GM18508 (cell line): ENCODE results near the gene TASP1.
"Not testable (repeated sequence)": the region's sequence is repeated elsewhere in the genome, so short reads cannot be mapped to it uniquely, and the experiment has no call there.

Experiments
- ATAC-seq: cut with Tn5 transposase; IDR thresholded peaks from one replicate; pipeline ENCODE4 v1.9.1; 2021; ENCODE audit warnings: moderate number of reproducible peaks; ENCODE audit not compliant: insufficient read depth, unreplicated experiment

TASP1 gene

GRCh38 chr20:13638496-13639149, at the start of gene TASP1:
TSS of gene TASP1 (minus strand) at chr20:13638932. CDS start at chr20:13630078, 8,854 bp downstream.
- peak; percentile 99 for ATAC-seq

DNA sequence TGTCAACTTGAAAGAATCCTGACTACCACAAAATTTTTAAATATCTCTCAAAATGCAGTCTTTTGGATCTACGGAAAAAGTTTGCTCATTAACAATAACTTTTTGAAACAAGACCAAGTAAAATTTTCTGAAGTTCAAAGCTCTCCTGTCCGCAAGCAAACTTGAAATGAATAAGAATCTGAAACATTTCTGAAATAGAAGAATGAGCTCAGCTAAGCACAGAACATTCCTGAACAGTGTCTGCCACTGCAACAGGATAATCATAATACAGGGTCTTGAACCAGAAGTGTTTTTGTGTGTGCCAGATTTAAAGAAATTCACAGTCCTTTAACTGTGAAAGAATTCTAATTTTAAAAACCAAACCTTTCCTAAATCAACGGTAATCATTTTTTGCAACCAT, 49.1 kb upstream of the TASP1 start:
- no peak for ATAC-seq

GRCh38 chr20:13685623-13686022, 46.9 kb upstream of the TASP1 start:
- ATAC-seq, result no peak

GRCh38 chr20:13684566-13685222, 46.0 kb upstream of the TASP1 start:
- ATAC-seq, result peak; percentile 51

GRCh38 chr20:13683833-13684232, 45.1 kb upstream of the TASP1 start:
- ATAC-seq, result no peak

DNA sequence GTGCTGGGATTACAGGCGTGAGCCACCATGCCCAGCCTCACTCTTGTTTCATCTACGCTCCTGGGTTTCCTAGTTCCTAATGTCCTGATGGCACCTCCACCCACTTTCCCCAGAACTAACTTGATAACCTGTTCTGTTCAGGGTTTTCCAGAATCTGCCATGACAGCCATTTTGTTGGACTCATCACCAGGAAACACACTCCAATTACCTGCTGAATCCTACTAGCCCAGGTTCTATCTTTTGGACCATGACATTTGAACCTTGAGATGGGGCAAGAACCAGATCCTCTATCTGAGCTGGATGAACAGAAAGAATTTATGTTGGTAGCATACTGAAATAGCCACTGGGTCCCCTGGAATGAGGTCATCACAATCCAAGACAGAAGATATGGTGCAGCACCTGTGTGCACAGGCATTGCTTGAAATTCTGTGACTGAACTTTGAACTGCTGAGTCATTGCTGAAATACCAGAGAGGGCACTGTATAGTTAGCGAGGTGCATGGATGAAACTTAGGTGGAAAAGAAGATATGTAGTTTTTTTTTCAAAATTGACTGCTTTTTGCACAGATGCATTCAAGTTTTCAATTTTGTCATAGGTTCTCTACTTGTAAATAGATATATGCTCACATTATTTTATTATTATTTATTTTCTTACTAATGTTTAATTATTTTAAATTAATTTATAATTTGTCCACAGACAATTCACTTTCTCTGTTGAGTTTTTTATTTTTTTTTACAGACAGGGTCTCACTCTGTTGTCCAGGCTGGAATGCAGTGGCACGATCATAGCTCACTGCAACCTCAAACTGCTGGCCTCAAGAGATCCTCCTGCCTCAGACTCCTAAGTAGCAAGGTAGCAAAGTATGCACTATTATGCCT, 42.8 kb upstream of the TASP1 start:
- peak; percentile 96 for ATAC-seq

DNA sequence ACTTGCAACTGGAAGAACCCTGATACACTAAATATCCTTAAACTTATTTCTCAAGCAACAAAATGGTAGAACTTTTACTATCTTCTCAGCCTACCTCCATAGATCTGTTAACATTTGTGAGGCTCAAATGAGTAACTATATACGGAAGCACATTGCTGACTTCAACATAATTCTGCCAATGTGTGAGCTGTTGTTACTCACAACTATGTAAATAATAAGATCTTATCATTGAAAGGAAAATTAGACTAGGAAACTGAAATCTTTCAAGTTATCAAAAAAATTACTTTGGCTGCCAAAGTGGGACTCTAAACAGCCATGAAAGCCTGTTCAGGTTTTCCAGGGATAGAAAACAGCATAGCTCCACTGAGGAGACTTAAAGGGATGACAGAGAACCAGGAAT, 40.2 kb upstream of the TASP1 start:
- ATAC-seq, result no peak

DNA sequence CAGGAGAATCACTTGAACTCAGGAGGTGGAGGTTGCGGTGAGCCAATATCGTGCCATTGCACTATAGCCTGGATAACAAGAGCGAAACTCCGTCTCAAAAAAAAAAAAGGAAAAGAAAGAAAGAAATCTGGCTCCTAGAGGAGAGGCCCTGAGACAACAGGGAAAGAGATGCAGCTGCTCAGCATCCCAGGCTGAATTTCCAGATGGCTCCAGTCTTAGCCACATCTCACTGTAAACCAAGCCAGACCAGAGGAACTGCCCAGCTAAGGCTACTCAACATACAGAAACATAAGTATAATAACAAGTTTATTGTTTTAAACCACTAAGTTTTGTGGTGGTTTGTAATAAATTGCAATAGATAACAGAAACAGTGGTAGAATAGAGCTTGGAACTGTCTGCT, 38.5 kb upstream of the TASP1 start:
- ATAC-seq, result no peak

- no peak for ATAC-seq
Observed at GRCh38 chr20:13676682-13677081, 38.0 kb upstream of the TASP1 start.

GRCh38 chr20:13672690-13673089, 34.0 kb upstream of the TASP1 start:
- no peak for ATAC-seq

DNA sequence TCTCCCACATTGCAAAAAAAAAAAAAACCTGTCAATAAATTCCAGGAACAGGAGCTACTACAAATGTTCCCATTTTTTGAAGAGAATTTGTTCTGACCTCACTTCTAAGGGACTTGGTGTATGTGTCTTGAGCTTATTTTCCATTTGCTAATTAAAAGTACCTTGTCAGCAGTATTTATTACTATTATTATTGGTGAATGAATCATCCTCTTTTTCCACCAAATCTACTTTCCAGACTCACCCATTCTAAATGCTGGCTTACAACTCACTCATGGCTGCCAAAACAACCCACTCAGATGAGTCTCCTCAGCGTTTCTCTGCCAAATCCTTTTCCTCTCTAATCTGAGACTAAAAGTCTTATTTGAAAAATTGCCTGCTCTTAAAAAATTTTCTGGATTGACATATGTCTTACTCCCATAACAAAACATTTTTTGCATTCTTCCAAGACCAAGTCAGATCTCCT, 33.2 kb upstream of the TASP1 start:
- no peak for ATAC-seq

DNA sequence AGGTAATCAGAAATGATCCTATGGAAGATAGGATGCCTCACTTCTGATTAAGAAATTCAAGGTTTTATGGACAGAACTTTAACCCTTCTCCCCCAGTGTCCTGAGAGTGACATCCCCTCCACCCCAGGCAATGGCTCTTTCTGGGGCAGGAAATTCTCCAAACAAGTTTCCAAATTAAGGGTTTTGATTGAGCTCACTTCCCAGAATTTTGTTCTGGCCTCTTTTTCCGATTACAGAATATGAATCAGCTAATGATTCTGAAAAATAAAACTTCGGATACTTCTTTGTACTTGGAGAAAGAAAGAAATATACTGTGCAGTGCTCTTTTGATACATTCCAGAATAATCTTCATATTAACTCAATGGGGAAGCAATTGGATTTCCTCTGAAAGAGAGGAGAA, 32.8 kb upstream of the TASP1 start:
- no peak for ATAC-seq

DNA sequence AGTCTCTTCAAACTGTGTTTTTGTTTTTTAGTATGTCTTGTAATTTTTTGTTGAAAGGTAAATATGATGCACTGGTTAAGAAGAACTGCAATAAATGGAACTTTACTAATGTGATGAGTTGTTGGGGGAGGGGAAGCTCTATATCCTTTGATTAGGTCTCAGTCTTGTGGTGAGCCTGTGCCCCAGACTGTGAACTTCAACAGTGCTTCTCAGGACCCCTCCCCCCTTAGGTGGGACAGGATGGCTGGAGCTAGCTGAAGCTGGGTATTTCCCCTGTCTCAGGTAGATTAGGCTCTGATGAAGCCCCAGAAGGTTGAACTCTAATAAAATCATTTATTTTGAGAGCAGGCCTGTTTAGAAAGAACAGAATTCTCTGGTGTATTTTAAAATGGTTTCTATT, 31.4 kb upstream of the TASP1 start:
- ATAC-seq, result no peak

DNA sequence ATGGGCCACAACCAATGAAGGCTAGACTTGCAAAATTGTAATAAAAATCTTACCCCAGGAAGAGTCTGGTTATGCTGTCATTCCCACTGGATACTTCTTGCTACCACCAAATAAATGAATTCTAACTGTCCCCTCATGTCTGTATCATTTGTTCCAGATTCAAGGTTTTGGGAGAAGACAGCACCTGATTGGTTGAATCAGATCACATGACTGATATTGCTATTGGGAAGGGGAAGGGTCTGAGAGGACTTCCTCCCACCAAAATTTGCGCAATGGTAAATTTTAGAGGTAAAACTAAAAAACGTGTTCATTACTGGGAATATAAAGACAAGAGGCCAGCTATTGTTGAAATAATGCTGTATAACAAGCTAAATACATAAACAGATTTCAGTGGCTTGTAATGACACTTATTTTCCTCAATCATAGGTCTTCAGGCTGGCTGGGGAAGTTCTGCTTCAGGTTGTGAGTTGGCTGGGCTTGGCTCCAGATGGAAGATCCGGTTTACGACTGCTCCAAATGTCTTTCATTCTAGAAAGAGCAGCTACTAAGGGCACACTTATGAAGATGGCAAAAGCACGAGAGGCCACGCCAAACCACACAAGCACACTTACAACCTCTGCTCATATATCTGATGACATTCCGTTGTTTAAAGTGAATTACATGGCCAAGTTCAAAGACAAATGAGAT, 27.1 kb upstream of the TASP1 start:
- ATAC-seq, result no peak

DNA sequence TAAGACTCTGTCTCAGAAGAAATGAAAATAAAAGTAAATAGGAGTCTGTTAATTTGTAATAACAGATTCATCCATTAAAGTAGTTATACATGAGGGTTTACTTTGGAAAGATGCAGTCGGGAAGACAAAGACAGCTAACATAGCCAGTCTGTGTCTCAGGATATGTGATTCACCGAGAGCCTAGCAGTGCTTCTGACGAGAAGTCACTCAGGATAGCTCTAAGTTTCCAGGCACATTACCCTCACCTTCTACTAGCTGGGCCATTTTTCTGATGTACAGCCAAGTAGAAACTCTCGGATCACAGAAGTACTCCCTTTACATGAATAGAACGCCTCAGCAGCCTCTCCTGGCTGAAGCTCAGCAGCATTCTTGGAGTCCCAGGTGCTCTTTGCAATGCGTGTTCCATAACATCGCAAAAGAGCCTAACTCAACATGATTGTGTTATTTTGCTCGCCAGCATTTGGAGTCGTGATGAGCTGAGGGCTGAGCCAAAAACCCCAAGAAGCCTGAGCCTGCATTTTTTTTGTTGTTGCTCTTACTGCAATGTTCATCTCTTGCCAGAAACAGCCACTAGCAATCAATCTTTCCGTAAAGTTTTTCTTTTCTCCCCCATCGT, 22.4 kb upstream of the TASP1 start:
- ATAC-seq, result no peak

- ATAC-seq, result peak; percentile 96
Observed at GRCh38 chr20:13659288-13659687, 20.6 kb upstream of the TASP1 start.

- ATAC-seq, result not testable (repeated sequence)
Observed at GRCh38 chr20:13658060-13658459, 19.3 kb upstream of the TASP1 start.

DNA sequence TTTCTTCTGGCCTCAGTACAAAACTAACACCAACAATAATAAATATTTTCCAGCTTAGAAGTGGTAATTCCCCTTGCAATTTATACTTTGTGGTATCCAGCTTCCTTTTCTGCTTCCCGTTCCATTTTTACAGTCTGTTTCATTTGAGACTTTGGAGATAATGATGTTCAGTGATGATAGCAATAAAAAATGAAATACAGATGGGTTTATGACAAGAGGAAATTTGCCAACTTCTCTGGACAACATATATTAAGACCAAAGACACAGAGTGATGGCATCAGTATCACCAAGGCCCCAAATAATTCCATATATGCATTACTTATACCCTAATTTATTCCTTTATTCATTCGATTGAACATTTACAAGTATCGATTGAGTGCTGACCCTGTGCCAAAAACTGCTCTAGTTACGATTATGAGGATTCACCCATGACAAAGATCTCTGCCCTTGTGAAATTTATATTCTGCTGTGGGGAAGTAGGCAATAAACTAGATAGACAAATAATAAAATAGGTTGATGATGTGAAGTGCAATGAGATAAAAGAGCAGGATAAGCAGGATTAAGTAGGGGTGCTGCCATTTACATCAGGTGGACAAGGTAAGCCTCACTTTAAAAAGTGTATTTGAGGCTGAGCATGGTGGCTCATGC, 18.1 kb upstream of the TASP1 start:
- ATAC-seq, result no peak

DNA sequence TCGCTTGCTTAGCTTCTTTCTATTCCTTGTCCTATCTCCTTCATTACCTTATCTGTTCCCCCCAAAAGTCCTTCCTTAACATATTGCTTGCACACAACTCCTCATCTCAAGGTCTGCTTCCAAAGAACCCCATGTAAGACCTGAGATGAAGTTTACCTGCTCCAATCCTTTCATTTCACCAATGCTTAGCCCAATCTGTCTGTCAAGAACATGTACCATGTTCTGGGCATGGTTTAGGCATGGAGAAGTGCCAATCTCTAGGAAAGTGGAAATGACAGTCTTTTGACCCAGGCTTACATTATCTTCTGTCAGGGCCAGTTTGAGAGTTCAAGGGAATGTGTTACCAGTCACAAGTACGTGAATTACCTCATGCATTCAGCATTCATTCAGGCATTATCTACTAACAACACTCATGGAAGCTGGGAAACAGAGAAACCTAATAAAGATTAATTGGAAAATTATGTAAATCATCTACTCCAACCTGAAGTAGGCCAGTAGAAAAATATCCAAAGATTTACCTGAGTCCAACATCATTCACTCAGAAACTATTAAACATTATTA, 15.8 kb upstream of the TASP1 start:
- ATAC-seq, result no peak
